Measurements from ENCODE around the gene KCNG4. TPM values are rescaled to one million over a fixed set of nuclear protein-coding genes. Genes with fewer than 3 reads are reported as not detected.

KCNG4 gene
- total and polyA plus RNA-seq, 2 of the 8 experiments (the other 6 are each of a cell fraction or from before 2014, with no cell fraction given) = not detected

GRCh38 chr16:84281074-84281473 is 41.3 kb upstream of the KCNG4 start:
- H3K14ac ChIP-seq (ENCODE audit: insufficient read length) = no peak overlapping the region
- CTCF ChIA-PET (ENCODE audit: partially characterized antibody) = interaction anchor here (0.9 to 12.7 kb wide), 7 partner anchors 10 to 208 kb away, joined by 3 to 212 read pairs (median 7); no protein-coding TSS in a partner anchor
- no peak overlapping the region for H4K8ac ChIP-seq (ENCODE audit: extremely low read depth, insufficient read depth, low read length)
- H3K4ac ChIP-seq (replicated peaks; ENCODE audit: insufficient read length, low read depth, low read length) = no peak overlapping the region
- no peak overlapping the region for H2BK120ac ChIP-seq (replicated peaks; ENCODE audit: low read depth, low read length)
- H3K18ac ChIP-seq (ENCODE audit: extremely low read depth, low read length) = no peak overlapping the region
- DNase-seq (ENCODE audit: low read depth in 1 of 2, low spot score in 2 of 2) (peak in 1 of 2 experiments; percentile 74), FAIRE-seq (no peak)
- H3K27me3 ChIP-seq (replicated peaks in 1 of 4; ENCODE audit: control insufficient read depth in 3 of 4, extremely low read depth in 1 of 4, insufficient read depth in 3 of 4, low read length in 3 of 4) = no peaks in the 10 kb centered on the region; a peak in 2 of 7 replicates
- no peak overlapping the region for H4K91ac ChIP-seq (replicated peaks; ENCODE audit: insufficient read length, low read length)
- no peaks in the 10 kb centered on the region for H4K20me1 ChIP-seq (replicated peaks in 1 of 2; ENCODE audit: control insufficient read depth in 1 of 2, insufficient read depth in 2 of 2, low read length in 2 of 2)
- no peak overlapping the region for H2BK20ac ChIP-seq (ENCODE audit: low read length)
- H3K4me1 ChIP-seq (replicated peaks in 1 of 4; ENCODE audit: control insufficient read depth in 3 of 4, insufficient read depth in 4 of 4, low read length in 3 of 4) = peaks cover 5 to 24% (median 13%) of the 10 kb centered on the region in 4 experiments
- no peak overlapping the region for H2BK5ac ChIP-seq (ENCODE audit: low read depth, low read length)
- no peaks in the 10 kb centered on the region for H3K79me1 ChIP-seq (ENCODE audit: low read depth, low read length)
- POLR2A ChIA-PET (ENCODE audit: partially characterized antibody) = interaction anchor here (1.5 kb wide), 1 partner anchor 15 kb away, joined by 4 read pairs; no protein-coding TSS in a partner anchor
- no peak overlapping the region for H4K5ac ChIP-seq (ENCODE audit: insufficient read length, low read depth, low read length)
- H3K4me3 ChIP-seq (ENCODE audit: extremely low read depth in 1 of 4, insufficient read depth in 2 of 4, low read depth in 3 of 4, low read length in 4 of 4) = no peak overlapping the region
- no peak overlapping the region for H3K56ac ChIP-seq (replicated peaks; ENCODE audit: insufficient read length, low read depth, low read length)
- TF ChIP-seq ASH2L (IDR thresholded peaks at IDR 0.05; ENCODE audit: low read length) (no peak), ZNF274 (IDR thresholded peaks at IDR 0.05; ENCODE audit: borderline replicate concordance, extremely low read depth, low read length) (no peak), POLR2A (IDR thresholded peaks at IDR 0.05; ENCODE audit: control extremely low read depth in 1 of 2, low read depth in 2 of 2, low read length in 2 of 2) (no peak), CEBPB (IDR thresholded peaks at IDR 0.05; ENCODE audit: low read depth, low read length) (peak; percentile 95), TEAD4 (IDR thresholded peaks at IDR 0.05; ENCODE audit: low read depth, low read length) (no peak), CHD2 (IDR thresholded peaks at IDR 0.05; ENCODE audit: low read length) (peak; percentile 90), BCL11A (IDR thresholded peaks at IDR 0.05; ENCODE audit: low read depth in 2 of 2, low read length in 2 of 2) (no peak), SP1 (IDR thresholded peaks at IDR 0.05; ENCODE audit: low read depth, low read length) (peak; percentile 97), SP2 (IDR thresholded peaks at IDR 0.05; ENCODE audit: low read length) (peak; percentile 72), ATF3 (IDR thresholded peaks at IDR 0.05; ENCODE audit: insufficient read depth, low read depth, low read length) (no peak), NRF1 (IDR thresholded peaks at IDR 0.05; ENCODE audit: low read depth, low read length) (no peak)
- TF ChIP-seq, protein P1, sequence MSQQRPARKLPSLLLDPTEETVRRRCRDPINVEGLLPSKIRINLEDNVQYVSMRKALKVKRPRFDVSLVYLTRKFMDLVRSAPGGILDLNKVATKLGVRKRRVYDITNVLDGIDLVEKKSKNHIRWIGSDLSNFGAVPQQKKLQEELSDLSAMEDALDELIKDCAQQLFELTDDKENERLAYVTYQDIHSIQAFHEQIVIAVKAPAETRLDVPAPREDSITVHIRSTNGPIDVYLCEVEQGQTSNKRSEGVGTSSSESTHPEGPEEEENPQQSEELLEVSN (IDR thresholded peaks at IDR 0.05) = no peak
- no peaks in the 10 kb centered on the region for H3K9me3 ChIP-seq (ENCODE audit: insufficient read depth in 2 of 2, low read depth in 1 of 2, low read length in 1 of 2)
- H3K79me2 ChIP-seq (ENCODE audit: control insufficient read depth in 1 of 2, insufficient read depth in 2 of 2, low read length in 2 of 2) = no peaks in the 10 kb centered on the region
- no peak overlapping the region for H3K4me2 ChIP-seq (ENCODE audit: insufficient read depth in 1 of 2, low read depth in 2 of 2, low read length in 2 of 2)
- no peak overlapping the region for H3K9ac ChIP-seq (replicated peaks in 1 of 4; ENCODE audit: extremely low read depth in 1 of 4, low read depth in 3 of 4, low read length in 3 of 4)
- H3K27ac ChIP-seq (ENCODE audit: low read depth, low read length) = no peak overlapping the region
- no peak overlapping the region for H2AFZ ChIP-seq (ENCODE audit: low read length)
- 95% methylated on average over 3 of the region's 3 CpGs; no CpG with 5 or more reads in 1 of the 2 experiments for WGBS, 2 experiments (ENCODE audit: extremely low coverage in 1 of 2, insufficient coverage in 1 of 2, insufficient read length in 1 of 2, insufficient replicate concordance in 2 of 2, low coverage in 1 of 2, low lambda C conversion rate in 2 of 2, missing lambda C conversion rate in 1 of 2)
- H2BK12ac ChIP-seq (ENCODE audit: low read depth, low read length) = no peak overlapping the region
- H3K23ac ChIP-seq (ENCODE audit: insufficient read length) = no peak overlapping the region
- H2AK5ac ChIP-seq (ENCODE audit: low read depth, low read length) = no peak overlapping the region
- no peaks in the 10 kb centered on the region for H3K36me3 ChIP-seq (ENCODE audit: control insufficient read depth in 2 of 4, insufficient read depth in 4 of 4, low read length in 3 of 4)
- no peak overlapping the region for H2BK15ac ChIP-seq (ENCODE audit: low read length)
- H3K23me2 ChIP-seq (ENCODE audit: low read depth, low read length) = no peaks in the 10 kb centered on the region

All from H1 (cell line).